GM10266 (cell line): Measurements from ENCODE around the gene TSG101.

Experiments
- DNase-seq: peaks from one replicate; pipeline ENCODE4 v3.0.0; 2012; ENCODE audit errors: extremely low spot score
- TF ChIP-seq, protein P1 (sequence below): IDR thresholded peaks from 2 replicates; pipeline ENCODE4 v1.5.1; 2012; ENCODE audit warnings: mild to moderate bottlenecking, low read depth; ENCODE audit not compliant: control insufficient read depth, insufficient read depth; ENCODE audit errors: missing control alignments

Gene TSG101

DNA sequence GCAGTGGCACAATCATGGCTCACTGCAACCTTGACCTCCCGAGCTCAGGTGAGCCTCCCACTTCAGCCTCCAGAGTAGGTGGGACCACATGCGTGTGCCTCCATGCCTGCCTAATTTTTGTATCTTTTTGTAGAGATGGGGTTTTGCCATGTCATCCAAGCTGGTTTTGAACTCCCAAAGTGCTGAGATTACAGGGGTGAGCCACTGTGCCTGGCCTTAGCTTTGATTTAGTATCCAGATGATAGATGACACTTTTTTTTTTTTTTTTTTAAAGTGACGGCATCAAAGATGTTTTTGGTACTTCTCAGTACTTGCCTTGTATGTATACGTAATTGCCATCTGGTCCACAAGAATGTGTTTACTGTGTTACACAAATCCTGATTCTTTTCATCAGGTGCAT is 47.7 kb downstream of the TSG101 start:
- DNase-seq = no peak
- TF ChIP-seq, protein P1, sequence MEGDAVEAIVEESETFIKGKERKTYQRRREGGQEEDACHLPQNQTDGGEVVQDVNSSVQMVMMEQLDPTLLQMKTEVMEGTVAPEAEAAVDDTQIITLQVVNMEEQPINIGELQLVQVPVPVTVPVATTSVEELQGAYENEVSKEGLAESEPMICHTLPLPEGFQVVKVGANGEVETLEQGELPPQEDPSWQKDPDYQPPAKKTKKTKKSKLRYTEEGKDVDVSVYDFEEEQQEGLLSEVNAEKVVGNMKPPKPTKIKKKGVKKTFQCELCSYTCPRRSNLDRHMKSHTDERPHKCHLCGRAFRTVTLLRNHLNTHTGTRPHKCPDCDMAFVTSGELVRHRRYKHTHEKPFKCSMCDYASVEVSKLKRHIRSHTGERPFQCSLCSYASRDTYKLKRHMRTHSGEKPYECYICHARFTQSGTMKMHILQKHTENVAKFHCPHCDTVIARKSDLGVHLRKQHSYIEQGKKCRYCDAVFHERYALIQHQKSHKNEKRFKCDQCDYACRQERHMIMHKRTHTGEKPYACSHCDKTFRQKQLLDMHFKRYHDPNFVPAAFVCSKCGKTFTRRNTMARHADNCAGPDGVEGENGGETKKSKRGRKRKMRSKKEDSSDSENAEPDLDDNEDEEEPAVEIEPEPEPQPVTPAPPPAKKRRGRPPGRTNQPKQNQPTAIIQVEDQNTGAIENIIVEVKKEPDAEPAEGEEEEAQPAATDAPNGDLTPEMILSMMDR = no peak

DNA sequence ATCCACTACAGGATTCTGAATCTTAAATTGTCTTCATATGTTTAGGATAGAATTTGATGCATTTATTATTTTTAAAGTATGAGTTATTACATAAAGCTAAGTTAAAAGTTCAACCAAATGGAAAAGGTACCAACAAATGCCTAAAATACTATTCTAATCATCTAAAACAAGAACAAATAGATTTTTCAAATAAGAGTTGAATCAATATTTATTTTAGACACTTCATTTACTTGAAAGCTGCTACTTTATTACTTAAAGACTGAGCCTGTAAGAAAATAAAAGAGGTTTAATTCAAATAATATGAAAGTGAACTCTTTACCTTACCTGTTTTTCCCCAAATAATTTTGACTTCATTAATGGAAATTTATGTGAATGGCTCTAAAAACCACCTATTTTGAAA is 54.2 kb downstream of the TSG101 start:
- DNase-seq = no peak
- TF ChIP-seq, protein P1 = no peak

DNA sequence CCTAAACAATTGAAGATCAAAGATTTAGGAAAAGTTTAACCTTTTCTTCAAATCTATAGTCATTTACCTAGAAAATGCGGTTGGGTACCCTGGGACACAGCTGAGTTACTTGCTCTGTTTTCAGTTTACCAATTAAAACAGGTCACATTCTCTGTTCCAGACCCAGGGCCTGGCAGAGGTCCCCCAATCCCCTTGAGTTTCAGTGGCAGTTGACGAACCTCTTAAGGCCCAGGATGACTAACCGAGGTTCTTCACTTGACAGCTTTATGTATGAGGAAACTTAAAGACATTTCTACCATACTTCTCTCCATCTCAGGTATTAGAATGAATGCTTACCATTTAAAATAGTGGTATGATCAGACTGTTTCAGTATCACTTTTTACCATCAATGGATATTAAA is 54.7 kb downstream of the TSG101 start:
- DNase-seq = no peak

DNA sequence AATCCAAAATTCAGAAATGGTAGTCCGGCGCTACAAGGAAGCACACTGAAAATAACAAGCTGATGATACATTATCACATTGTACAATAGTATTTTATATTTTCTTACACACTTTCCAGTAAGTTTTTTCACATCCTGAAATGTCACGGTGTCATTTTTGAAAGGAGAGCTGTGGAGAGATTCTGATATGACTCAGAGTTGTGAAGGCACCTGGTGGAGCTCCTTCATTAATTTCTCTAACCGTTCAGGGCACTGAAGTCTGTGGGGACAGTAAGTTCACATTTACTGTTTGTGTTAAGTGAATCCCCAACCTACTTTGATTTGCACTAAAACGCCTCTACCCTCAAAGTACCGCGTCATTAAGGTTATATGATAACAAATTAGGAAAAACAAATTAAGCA is 57.8 kb downstream of the TSG101 start:
- TF ChIP-seq, protein P1 = no peak
- DNase-seq = no peak

More for the DNA sequence above, 54.7 kb downstream of the TSG101 start:
- TF ChIP-seq, protein P1 = no peak

DNA sequence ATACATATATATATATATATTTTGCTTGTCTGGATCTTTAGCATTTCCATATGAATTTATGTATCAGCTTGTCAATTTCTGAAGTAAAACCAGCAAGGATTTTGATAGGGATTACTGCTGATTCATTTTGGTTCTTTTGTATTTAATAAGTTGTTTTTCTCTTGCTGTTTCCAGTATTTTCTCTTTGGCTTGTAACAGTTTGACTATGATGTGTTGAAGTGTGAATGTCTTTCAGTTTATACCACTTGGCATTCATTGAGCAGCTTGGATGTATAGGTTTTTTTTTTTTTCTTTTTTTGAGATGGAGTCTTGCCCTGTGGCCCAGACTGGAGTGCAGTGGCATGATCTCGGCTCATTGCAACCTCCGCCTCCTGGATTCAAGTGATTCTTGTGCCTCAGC is 58.7 kb downstream of the TSG101 start:
- TF ChIP-seq, protein P1 = no peak
- DNase-seq = no peak

DNA sequence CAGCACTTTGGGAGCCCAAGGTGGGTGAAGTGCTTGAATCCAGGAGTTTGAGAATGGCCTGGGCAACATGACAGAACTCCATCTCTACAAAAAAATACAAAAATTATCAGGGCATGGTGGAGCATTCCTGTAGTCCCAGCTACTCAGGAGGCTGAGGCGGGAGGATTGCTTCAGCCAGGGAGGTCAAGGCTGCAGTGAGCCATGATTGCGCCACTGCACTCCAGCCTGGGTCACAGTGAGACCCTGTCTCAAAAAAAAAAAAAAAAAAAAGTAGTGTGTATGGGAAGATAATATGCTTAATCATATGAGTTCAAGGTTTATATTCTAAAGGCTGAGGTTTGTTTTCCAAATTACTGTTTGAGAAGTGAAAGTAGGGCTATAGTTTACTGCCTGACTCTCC is 60.3 kb downstream of the TSG101 start:
- TF ChIP-seq, protein P1 = no peak
- DNase-seq = no peak

DNA sequence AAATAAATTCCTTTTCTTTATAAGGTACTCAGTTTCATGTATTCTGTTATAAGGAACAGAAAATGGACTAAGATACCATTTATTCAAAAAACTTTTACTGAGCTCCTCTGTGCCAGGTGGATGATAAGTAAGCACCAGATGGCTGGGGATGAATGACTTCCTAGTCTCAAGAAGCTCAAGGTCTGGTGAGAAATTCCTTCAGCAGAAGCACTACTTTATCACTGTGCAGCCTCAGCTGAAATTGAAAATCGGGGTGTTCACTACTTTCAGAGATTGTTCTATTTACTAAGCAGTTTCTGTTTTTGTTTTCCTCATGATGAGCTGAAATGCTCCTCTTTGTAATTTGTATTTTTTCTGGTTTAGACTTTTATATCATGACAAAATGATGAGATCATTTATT is 63.3 kb downstream of the TSG101 start:
- DNase-seq = no peak
- TF ChIP-seq, protein P1 = no peak
